GM12891 (cell line): ENCODE results near the gene BPIFA1.

ENCODE experiments used
- POLR2A ChIP-seq: IDR thresholded peaks from 2 replicates; pipeline ENCODE4 v1.6.1; 2011; ENCODE audit warnings: low read depth, low read length, control low read depth
- POLR2AphosphoS5 ChIP-seq: IDR thresholded peaks from 2 replicates; pipeline ENCODE4 v1.6.1; 2011; ENCODE audit warnings: low read depth, low read length, control low read depth
- SPI1 ChIP-seq: IDR thresholded peaks from 2 replicates; pipeline ENCODE4 v1.6.1; 2011; ENCODE audit warnings: low read depth, low read length, control low read depth

DNA sequence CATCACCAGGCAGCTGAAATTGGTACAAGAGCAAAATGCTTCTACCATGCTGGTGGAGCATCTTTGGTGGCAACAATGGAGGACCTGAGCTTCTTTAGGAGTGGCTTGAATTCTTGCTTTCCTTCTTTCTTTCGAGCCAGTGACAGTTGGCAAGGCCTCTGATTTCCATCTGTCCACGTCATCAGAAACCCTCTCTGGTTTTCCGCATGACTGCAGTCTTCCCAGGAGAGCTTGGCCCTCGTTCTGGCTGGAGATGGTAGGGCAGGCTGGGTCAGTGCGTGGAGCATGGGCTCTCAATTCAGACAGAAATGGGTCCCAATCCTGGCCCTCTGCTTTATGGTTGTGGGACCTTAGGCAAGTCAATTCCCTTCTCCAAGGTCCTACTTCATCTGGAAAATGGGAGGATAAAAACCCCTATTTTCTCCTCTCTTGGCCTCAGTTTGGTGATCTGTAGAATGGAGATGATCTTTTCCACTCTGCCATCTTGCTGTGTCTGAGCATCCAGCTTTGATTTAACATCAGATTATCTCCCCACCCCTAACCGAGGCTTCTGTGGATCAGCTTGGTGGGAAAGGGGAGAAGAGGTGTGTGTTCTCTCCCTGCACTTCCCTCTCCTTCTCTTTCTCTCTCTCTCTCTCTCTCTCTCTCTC, 43.6 kb downstream of the BPIFA1 start:
- TF ChIP-seq POLR2AphosphoS5 = no peak
- TF ChIP-seq POLR2A = no peak
- TF ChIP-seq SPI1 = no peak
